HepG2 (cell line): ENCODE data around the gene CEL. TPM values are rescaled to one million over a fixed set of nuclear protein-coding genes. Genes with fewer than 3 reads are reported as not detected.

Source experiments
- ATAC-seq: fragments of 200-7000 bp; cut with Tn5 transposase; 3 replicates; pipeline ENCODE4 v1.9.1; 2020; ENCODE audit warnings: mild to moderate bottlenecking, moderate library complexity
- BruUV-seq: library from RNA; stranded (reverse); fragments of 400-500 nt; replicated peaks from 2 replicates; lab custom pipeline; 2021; lab: Mats Ljungman, UMichigan
- CTCF ChIA-PET: fragments of 300-600 bp; formaldehyde crosslinking; extraction: SDS; loops from one replicate; lab custom pipeline; 2021; ENCODE audit warnings: low total read pairs, inconsistent platforms, low intra/inter-chr PET ratio; lab: Yijun Ruan, JAX
- POLR2A ChIA-PET: fragments of 350-600 bp; sonication (Branson Sonifier 250); formaldehyde crosslinking; loops from one replicate; lab custom pipeline; 2020; ENCODE audit warnings: antibody characterized with exemption, inconsistent platforms; lab: Yijun Ruan, JAX
- DNase-seq: peaks from one replicate; pipeline ENCODE4 v3.0.0-alpha.2; 2015; ENCODE audit warnings: low spot score
- FAIRE-seq: peaks from 3 replicates; lab custom pipeline; 2011; peaks lifted over from hg19 to GRCh38; lab: Jason Lieb, UNC
- H2AFZ ChIP-seq: one replicate; pipeline ENCODE4 v1.6.1; 2011; ENCODE audit warnings: low read length, inconsistent platforms
- H3K27ac ChIP-seq: fragments of 300-600 bp; 3 replicates; pipeline ENCODE4 v1.8.0; 2011; ENCODE audit warnings: mixed run types, mild to moderate bottlenecking, mixed read lengths, low read length, inconsistent platforms; ENCODE audit not compliant: insufficient read depth; ENCODE audit errors: extremely low read length
- H3K27me3 ChIP-seq, 2 experiments: fragments of 200-600 bp in 1 of 2; 2 replicates in 1 of 2; 3 replicates in 1 of 2; pipeline versions ENCODE4 v1.6.0 to v1.8.0; 2011; ENCODE audit warnings: low read length in 2 of 2, mild to moderate bottlenecking in 2 of 2, moderate library complexity in 2 of 2, inconsistent platforms in 1 of 2; ENCODE audit not compliant: insufficient read depth in 2 of 2, control insufficient read depth in 1 of 2
- H3K36me3 ChIP-seq, 2 experiments: fragments of 200-600 bp in 1 of 2; replicated peaks in 1 of 2; 2 replicates in 1 of 2; 3 replicates in 1 of 2; pipeline versions ENCODE4 v1.5.1 to v1.8.0; 2011; ENCODE audit warnings: low read length in 2 of 2, inconsistent platforms in 1 of 2; ENCODE audit not compliant: insufficient read depth in 2 of 2, control insufficient read depth in 1 of 2
- H3K4me1 ChIP-seq: 2 replicates; pipeline ENCODE4 v1.5.1; 2012; ENCODE audit warnings: low read length, inconsistent platforms; ENCODE audit not compliant: insufficient read depth
- H3K4me2 ChIP-seq: 2 replicates; pipeline ENCODE4 v1.6.0; 2011; ENCODE audit warnings: low read depth, low read length, inconsistent platforms
- H3K4me3 ChIP-seq, 3 experiments: fragments of 200-600 bp in 1 of 3; sonication (generic), shearing (Covaris generic) in 1 of 3; replicated peaks in 1 of 3; 2 replicates each; pipeline ENCODE4 v1.5.1; 2011 to 2016; ENCODE audit warnings: low read length in 3 of 3, inconsistent platforms in 2 of 3, low read depth in 2 of 3, mild to moderate bottlenecking in 2 of 3, control low read depth in 1 of 3, mixed read lengths in 1 of 3; ENCODE audit not compliant: insufficient read depth in 1 of 3
- H3K79me2 ChIP-seq: one replicate; pipeline ENCODE4 v1.6.1; 2011; ENCODE audit warnings: low read length, inconsistent platforms; ENCODE audit not compliant: insufficient read depth
- H3K9ac ChIP-seq: 2 replicates; pipeline ENCODE4 v1.6.0; 2011; ENCODE audit warnings: mild to moderate bottlenecking, low read depth, low read length, inconsistent platforms; ENCODE audit not compliant: insufficient read depth
- H3K9me3 ChIP-seq: 2 replicates; pipeline ENCODE4 v1.5.1; 2012; ENCODE audit warnings: mild to moderate bottlenecking, low read length
- H4K20me1 ChIP-seq: 2 replicates; pipeline ENCODE4 v1.6.0; 2011; ENCODE audit warnings: inconsistent platforms, mild to moderate bottlenecking, low read length, moderate library complexity; ENCODE audit not compliant: insufficient read depth
- CHCHD3 ChIP-seq: sonication (generic); formaldehyde crosslinking; IDR thresholded peaks from 2 replicates; pipeline ENCODE4 v1.8.0; 2022; ENCODE audit warnings: mild to moderate bottlenecking, missing genetic modification reagents, moderate library complexity
- CHD4 ChIP-seq: fragments of 200-600 bp; sonication (generic); IDR thresholded peaks from 2 replicates; pipeline ENCODE4 v1.7.0; 2017; ENCODE audit warnings: mild to moderate bottlenecking, low read length, borderline replicate concordance
- GZF1 ChIP-seq: sonication (generic); formaldehyde crosslinking; IDR thresholded peaks from 2 replicates; pipeline ENCODE4 v1.5.1; 2020; ENCODE audit warnings: mild to moderate bottlenecking, missing genetic modification reagents
- HOXA5 ChIP-seq: sonication (generic); formaldehyde crosslinking; IDR thresholded peaks from 2 replicates; pipeline ENCODE4 v1.4.0; 2020; ENCODE audit warnings: missing genetic modification reagents
- KDM5B ChIP-seq: sonication (generic); formaldehyde crosslinking; IDR thresholded peaks from 2 replicates; pipeline ENCODE4 v1.4.0; 2020; ENCODE audit warnings: missing genetic modification reagents, mild to moderate bottlenecking, borderline replicate concordance
- MED8 ChIP-seq: sonication (generic); formaldehyde crosslinking; IDR thresholded peaks from 2 replicates; pipeline ENCODE4 v1.8.1; 2023; ENCODE audit warnings: mild to moderate bottlenecking, missing genetic modification reagents; ENCODE audit not compliant: insufficient replicate concordance
- MTF2 ChIP-seq: sonication (generic); formaldehyde crosslinking; IDR thresholded peaks from 2 replicates; pipeline ENCODE4 v1.5.0; 2020; ENCODE audit warnings: missing genetic modification reagents, borderline replicate concordance
- PITX1 ChIP-seq: sonication (generic); formaldehyde crosslinking; IDR thresholded peaks from 2 replicates; pipeline ENCODE4 v1.5.1; 2020; ENCODE audit warnings: mild to moderate bottlenecking, missing genetic modification reagents
- RAD21 ChIP-seq: fragments of 450-650 bp; formaldehyde crosslinking; IDR thresholded peaks from 2 replicates; pipeline ENCODE4 v1.5.0; 2020; ENCODE audit warnings: mild to moderate bottlenecking
- SOX5 ChIP-seq: IDR thresholded peaks from 2 replicates; pipeline ENCODE4 v1.6.1; 2016; ENCODE audit warnings: borderline replicate concordance
- TARDBP ChIP-seq: sonication (generic); formaldehyde crosslinking; IDR thresholded peaks from 2 replicates; pipeline ENCODE4 v1.8.0; 2022; ENCODE audit warnings: mild to moderate bottlenecking, missing genetic modification reagents
- ZBTB8A ChIP-seq: sonication (generic); formaldehyde crosslinking; IDR thresholded peaks from 2 replicates; pipeline ENCODE4 v1.4.0; 2020; ENCODE audit warnings: mild to moderate bottlenecking, low read depth, missing genetic modification reagents, borderline replicate concordance
- ZNF354B ChIP-seq: sonication (generic); formaldehyde crosslinking; IDR thresholded peaks from 2 replicates; pipeline ENCODE4 v1.8.0; 2022; ENCODE audit warnings: mild to moderate bottlenecking, missing genetic modification reagents
- ZNF607 ChIP-seq: sonication (generic); formaldehyde crosslinking; IDR thresholded peaks from 2 replicates; pipeline ENCODE4 v1.5.1; 2020; ENCODE audit warnings: missing genetic modification reagents, mild to moderate bottlenecking, borderline replicate concordance
- ZNF816 ChIP-seq: sonication (generic); formaldehyde crosslinking; IDR thresholded peaks from 2 replicates; pipeline ENCODE4 v1.8.0; 2022; ENCODE audit warnings: missing genetic modification reagents, mild to moderate bottlenecking, borderline replicate concordance
- WGBS: methylation state at CpG from one replicate; pipeline ENCODE4 v1.1.6; 2017; ENCODE audit warnings: low lambda C conversion rate; 5-methylcytosine and 5-hydroxymethylcytosine counted together
- in situ Hi-C: cut with HindIII; loops from 2 replicates; pipeline ENCODE4 v1.10.0; 2017; ENCODE audit warnings: low pct_unique_long_range_greater_than_20kb; ENCODE audit not compliant: extremely low pct_ligation_motif_present
- intact Hi-C: fragments of 100-400 bp; cut with micrococcal nuclease; formaldehyde crosslinking; loops from one replicate; pipeline ENCODE4 v1.10.0; 2022; ENCODE audit not compliant: unreplicated experiment
- polyA plus RNA-seq, 8 experiments: library from polyadenylated mRNA; depleted of rRNA in 3 of 8; stranded (reverse) in 7 of 8; unstranded in 1 of 8; fragments of >200 nt; fragmentation: Illumina TruSeq in 4 of 8; extraction: Trizol in 4 of 8; gene quantifications; 2 replicates each; pipeline versions ENCODE4 v1.2.1 to v1.2.3, GENCODE V29; 2011 to 2016; ENCODE audit warnings: low read depth in 4 of 8, missing spikeins in 1 of 8, mixed read lengths in 1 of 8; ENCODE audit not compliant: insufficient read depth in 1 of 8
- total RNA-seq, 5 experiments: library from RNA; depleted of rRNA; stranded (reverse); fragments of >200 nt; fragmentation: Illumina TruSeq; extraction: Trizol; gene quantifications; 2 replicates each; pipeline ENCODE4 v1.2.3, GENCODE V29; 2016; ENCODE audit warnings: low read depth in 1 of 5
- TF ChIP-seq, protein P1 (sequence below): sonication (generic); formaldehyde crosslinking; IDR thresholded peaks from 2 replicates; pipeline ENCODE4 v1.5.1; 2020; ENCODE audit warnings: missing genetic modification reagents, mild to moderate bottlenecking, borderline replicate concordance
- TF ChIP-seq, protein P2 (sequence below): IDR thresholded peaks from 2 replicates; pipeline ENCODE4 v1.6.1; 2016; ENCODE audit warnings: missing compliant biosample characterization, missing genetic modification reagents, borderline replicate concordance

CEL gene
- total and polyA plus RNA-seq, 2 of the 13 experiments (the other 11 are each of a cell fraction or from before 2014, with no cell fraction given): 0.63 to 1.5 TPM

DNA sequence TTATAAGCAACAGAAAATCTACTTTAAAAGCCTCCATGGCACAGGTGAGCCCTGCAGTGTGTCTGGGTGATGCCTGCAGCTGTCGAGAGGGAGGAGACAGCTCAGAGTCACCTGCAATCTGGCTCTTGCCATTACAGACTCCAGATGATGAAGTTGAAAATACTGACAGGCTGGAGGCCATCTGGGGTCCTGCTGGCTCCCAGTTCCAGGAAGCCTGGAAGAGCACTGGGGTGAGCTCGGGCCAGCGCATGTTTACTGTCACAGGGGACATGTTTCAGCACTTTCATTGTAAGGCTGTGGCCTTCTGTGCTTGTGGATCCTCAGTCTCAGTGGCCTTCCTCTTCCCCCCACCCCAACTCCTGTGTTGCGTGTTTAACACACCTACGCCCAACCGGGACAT is 28.4 kb downstream of the CEL start:
- H3K9me3 ChIP-seq: no peaks in the 10 kb centered on the region
- WGBS: 66% methylated on average over 5 of the region's 6 CpGs
- ChIA-PET CTCF (no interaction called here), POLR2A (no interaction called here)
- no peak for FAIRE-seq
- H3K79me2 ChIP-seq: no peaks in the 10 kb centered on the region
- no peak overlapping the region for H3K27ac ChIP-seq
- no peak overlapping the region for H3K4me2 ChIP-seq
- intact Hi-C loops (loop anchor here (5.0 kb wide), 1 partner anchor 1077 kb away; no protein-coding TSS in a partner anchor), in situ Hi-C loops (no loop called here)
- H4K20me1 ChIP-seq: no peaks in the 10 kb centered on the region
- no peak overlapping the region for H3K4me3 ChIP-seq
- DNase-seq: no peak
- no peaks in the 10 kb centered on the region for H3K36me3 ChIP-seq
- H2AFZ ChIP-seq: no peak overlapping the region
- no peaks in the 10 kb centered on the region for H3K4me1 ChIP-seq
- no TSS peak for BruUV-seq
- H3K27me3 ChIP-seq: peaks cover 0 to 15% of the 10 kb centered on the region in 2 experiments; a peak in 2 of 5 replicates
- TF ChIP-seq HOXA5 (CRISPR knock-in tag) (no peak), ZNF607 (no peak)
- ATAC-seq: no peak
- H3K9ac ChIP-seq: no peak overlapping the region

- ChIA-PET POLR2A (interaction anchor here (0.6 kb wide), 1 partner anchor 79 kb away, joined by 3 read pairs; no protein-coding TSS in a partner anchor), CTCF (no interaction called here)
- Histone ChIP-seq H3K4me2 (no peak overlapping the region), H3K4me3 (no peak overlapping the region), H3K27ac (no peak overlapping the region), H3K36me3 (no peaks in the 10 kb centered on the region), H3K9me3 (no peaks in the 10 kb centered on the region), H3K9ac (no peak overlapping the region), H3K79me2 (no peaks in the 10 kb centered on the region), H4K20me1 (no peaks in the 10 kb centered on the region), H3K27me3 (peaks cover 0 to 15% of the 10 kb centered on the region in 2 experiments; a peak in 2 of 5 replicates), H2AFZ (no peak overlapping the region), H3K4me1 (no peaks in the 10 kb centered on the region)
- FAIRE-seq (no peak), DNase-seq (no peak), ATAC-seq (no peak)
- BruUV-seq: no TSS peak
- WGBS: 45% methylated on average over 10 of the region's 11 CpGs
- TF ChIP-seq, protein P1, sequence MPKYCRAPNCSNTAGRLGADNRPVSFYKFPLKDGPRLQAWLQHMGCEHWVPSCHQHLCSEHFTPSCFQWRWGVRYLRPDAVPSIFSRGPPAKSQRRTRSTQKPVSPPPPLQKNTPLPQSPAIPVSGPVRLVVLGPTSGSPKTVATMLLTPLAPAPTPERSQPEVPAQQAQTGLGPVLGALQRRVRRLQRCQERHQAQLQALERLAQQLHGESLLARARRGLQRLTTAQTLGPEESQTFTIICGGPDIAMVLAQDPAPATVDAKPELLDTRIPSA (CRISPR knock-in tag): no peak
- no peak for TF ChIP-seq RAD21 (CRISPR knock-in tag)
- no peak for TF ChIP-seq CHD4
- no peak for TF ChIP-seq SOX5 (CRISPR knock-in tag)
- TF ChIP-seq, protein P2, sequence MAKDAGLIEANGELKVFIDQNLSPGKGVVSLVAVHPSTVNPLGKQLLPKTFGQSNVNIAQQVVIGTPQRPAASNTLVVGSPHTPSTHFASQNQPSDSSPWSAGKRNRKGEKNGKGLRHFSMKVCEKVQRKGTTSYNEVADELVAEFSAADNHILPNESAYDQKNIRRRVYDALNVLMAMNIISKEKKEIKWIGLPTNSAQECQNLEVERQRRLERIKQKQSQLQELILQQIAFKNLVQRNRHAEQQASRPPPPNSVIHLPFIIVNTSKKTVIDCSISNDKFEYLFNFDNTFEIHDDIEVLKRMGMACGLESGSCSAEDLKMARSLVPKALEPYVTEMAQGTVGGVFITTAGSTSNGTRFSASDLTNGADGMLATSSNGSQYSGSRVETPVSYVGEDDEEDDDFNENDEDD (CRISPR knock-in tag): no peak
- no peak for TF ChIP-seq ZNF816 (CRISPR knock-in tag)
- no peak for TF ChIP-seq KDM5B (CRISPR knock-in tag)
- TF ChIP-seq TARDBP (CRISPR knock-in tag): no peak
- TF ChIP-seq ZBTB8A (CRISPR knock-in tag): no peak
- TF ChIP-seq ZNF354B (CRISPR knock-in tag): no peak
- TF ChIP-seq MTF2: no peak
- TF ChIP-seq PITX1 (CRISPR knock-in tag): no peak
- TF ChIP-seq MED8 (CRISPR knock-in tag): no peak
- no peak for TF ChIP-seq GZF1 (CRISPR knock-in tag)
- no peak for TF ChIP-seq CHCHD3 (CRISPR knock-in tag)
- in situ Hi-C loops: no loop called here
- intact Hi-C loops: loop anchor here (5.0 kb wide), 1 partner anchor 1076 kb away; no protein-coding TSS in a partner anchor
These were observed 29.1 kb downstream of the CEL start for GRCh38 chr9:133090752-133091385.
